ENCODE measurements around the gene KIF26B.

Gene KIF26B

GRCh38 chr1:245752561-245752960 lies 597.8 kb downstream of the KIF26B start:
- no peak for DNase-seq (ENCODE audit: low spot score)

GRCh38 chr1:245753807-245754206 lies 599.0 kb downstream of the KIF26B start:
- DNase-seq (ENCODE audit: low spot score) = no peak

- no peak for DNase-seq (ENCODE audit: low spot score)
Measured at GRCh38 chr1:245754463-245754961, 599.7 kb downstream of the KIF26B start.

Data from Ammon's horn (tissue), 1 donor.